Measurements from ENCODE around the gene PCDHGA1. TPM values are rescaled to one million over a fixed set of nuclear protein-coding genes. Genes with fewer than 3 reads are reported as not detected.

Gene PCDHGA1
- total RNA-seq, 1 experiment from 2014 or later: 2.2 TPM

- ChIA-PET CTCF (no interaction called here), POLR2A (ENCODE audit: low non-redundant PET) (no interaction called here)
- intact Hi-C loops (cut with micrococcal nuclease; ENCODE audit: unreplicated experiment): loop anchor here (2.0 kb wide), 1 partner anchor 17 kb away; no protein-coding TSS in a partner anchor
- no peak for DNase-seq (ENCODE audit: low spot score)
- TF ChIP-seq EZH2 (IDR thresholded peaks at IDR 0.05; ENCODE audit: borderline replicate concordance, low read depth, low read length, poor library complexity, severe bottlenecking) (no peak), CTCF (conservative IDR thresholded peaks at IDR 0.05; ENCODE audit: low read depth, low read length) (no peak)
- Histone ChIP-seq H3K4me3 (ENCODE audit: low read depth, low read length, poor library complexity, severe bottlenecking) (peak overlapping the region; percentile 41), H3K9me3 (ENCODE audit: low read depth, low read length, poor library complexity, severe bottlenecking) (no peaks in the 10 kb centered on the region), H3K27ac (ENCODE audit: low read depth, low read length, poor library complexity, severe bottlenecking) (peak overlapping the region; percentile 94), H3K4me1 (ENCODE audit: insufficient read depth, low read length, poor library complexity, severe bottlenecking) (peaks cover 57% of the 10 kb centered on the region), H3K36me3 (ENCODE audit: insufficient read depth, low read length, poor library complexity, severe bottlenecking) (peaks cover 16% of the 10 kb centered on the region), H3K27me3 (replicated peaks; ENCODE audit: insufficient read depth, low read depth, low read length, poor library complexity) (no peaks in the 10 kb centered on the region)
- BruUV-seq (replicated peaks): no TSS peak
These were observed 163.4 kb downstream of the PCDHGA1 start for GRCh38 chr5:141493500-141494422.

GRCh38 chr5:141494761-141495452, 164.6 kb downstream of the PCDHGA1 start:
- Histone ChIP-seq H3K36me3 (ENCODE audit: insufficient read depth, low read length, poor library complexity, severe bottlenecking) (peaks cover 12% of the 10 kb centered on the region), H3K27me3 (replicated peaks; ENCODE audit: insufficient read depth, low read depth, low read length, poor library complexity) (no peaks in the 10 kb centered on the region), H3K9me3 (ENCODE audit: low read depth, low read length, poor library complexity, severe bottlenecking) (no peaks in the 10 kb centered on the region), H3K27ac (ENCODE audit: low read depth, low read length, poor library complexity, severe bottlenecking) (peak overlapping the region; percentile 94), H3K4me1 (ENCODE audit: insufficient read depth, low read length, poor library complexity, severe bottlenecking) (peaks cover 51% of the 10 kb centered on the region), H3K4me3 (ENCODE audit: low read depth, low read length, poor library complexity, severe bottlenecking) (peak overlapping the region; percentile 41)
- ChIA-PET CTCF (interaction anchor here (1.1 to 1.2 kb wide), 2 partner anchors 18 to 30 kb away, joined by 6 to 7 read pairs; no protein-coding TSS in a partner anchor), POLR2A (ENCODE audit: low non-redundant PET) (no interaction called here)
- BruUV-seq (replicated peaks): no TSS peak
- DNase-seq (ENCODE audit: low spot score): peak; percentile 86
- intact Hi-C loops (cut with micrococcal nuclease; ENCODE audit: unreplicated experiment): loop anchor here (2.0 kb wide), 1 partner anchor 18 kb away; no protein-coding TSS in a partner anchor
- no peak for TF ChIP-seq CTCF (conservative IDR thresholded peaks at IDR 0.05; ENCODE audit: low read depth, low read length)
- TF ChIP-seq EZH2 (IDR thresholded peaks at IDR 0.05; ENCODE audit: borderline replicate concordance, low read depth, low read length, poor library complexity, severe bottlenecking): no peak

GRCh38 chr5:141495453-141495811, 165.1 kb downstream of the PCDHGA1 start:
- ChIA-PET CTCF (interaction anchor here (1.1 to 1.2 kb wide), 4 partner anchors 18 to 29 kb away, joined by 5 to 7 read pairs (median 6); partner anchors contain the start of gene PCDHGC3), POLR2A (ENCODE audit: low non-redundant PET) (no interaction called here)
- TSS peak; percentile 87 for BruUV-seq (replicated peaks)
- peak; percentile 72 for DNase-seq (ENCODE audit: low spot score)
- intact Hi-C loops (cut with micrococcal nuclease; ENCODE audit: unreplicated experiment): loop anchor here (2.0 kb wide), 1 partner anchor 19 kb away; no protein-coding TSS in a partner anchor
- Histone ChIP-seq H3K4me3 (ENCODE audit: low read depth, low read length, poor library complexity, severe bottlenecking) (peak overlapping the region; percentile 41), H3K27ac (ENCODE audit: low read depth, low read length, poor library complexity, severe bottlenecking) (peak overlapping the region; percentile 94), H3K36me3 (ENCODE audit: insufficient read depth, low read length, poor library complexity, severe bottlenecking) (peaks cover 9% of the 10 kb centered on the region), H3K9me3 (ENCODE audit: low read depth, low read length, poor library complexity, severe bottlenecking) (no peaks in the 10 kb centered on the region), H3K27me3 (replicated peaks; ENCODE audit: insufficient read depth, low read depth, low read length, poor library complexity) (no peaks in the 10 kb centered on the region), H3K4me1 (ENCODE audit: insufficient read depth, low read length, poor library complexity, severe bottlenecking) (peaks cover 51% of the 10 kb centered on the region)
- TF ChIP-seq EZH2 (IDR thresholded peaks at IDR 0.05; ENCODE audit: borderline replicate concordance, low read depth, low read length, poor library complexity, severe bottlenecking): no peak
- TF ChIP-seq CTCF (conservative IDR thresholded peaks at IDR 0.05; ENCODE audit: low read depth, low read length): no peak

All from A673 (cell line).